ENCODE data around the gene ATXN2.

ATXN2 gene

GRCh38 chr12:111448846-111449790 lies 150.0 kb downstream of the ATXN2 start:
- peak; percentile 14 for DNase-seq

GRCh38 chr12:111448266-111448830 lies 150.8 kb downstream of the ATXN2 start:
- DNase-seq: peak; percentile 22

- peak; percentile 22 for DNase-seq
Measured at GRCh38 chr12:111447571-111448265, 151.4 kb downstream of the ATXN2 start.

- peak; percentile 21 for DNase-seq
Measured at GRCh38 chr12:111446631-111447570, 152.2 kb downstream of the ATXN2 start.

GRCh38 chr12:111445726-111446581 lies 153.2 kb downstream of the ATXN2 start:
- DNase-seq: peak; percentile 23

- DNase-seq: peak; percentile 88
Measured at GRCh38 chr12:111444925-111445725, 154.0 kb downstream of the ATXN2 start.

- peak; percentile 51 for DNase-seq
Measured at GRCh38 chr12:111444314-111444924, 154.7 kb downstream of the ATXN2 start.

GRCh38 chr12:111443586-111443985 lies 155.5 kb downstream of the ATXN2 start:
- DNase-seq: peak; percentile 73

GRCh38 chr12:111443086-111443485 lies 156.0 kb downstream of the ATXN2 start:
- peak; percentile 24 for DNase-seq

- peak; percentile 24 for DNase-seq
Measured at GRCh38 chr12:111442301-111443045, 156.6 kb downstream of the ATXN2 start.

GRCh38 chr12:111441107-111441928 lies 157.8 kb downstream of the ATXN2 start:
- DNase-seq: no peak

GRCh38 chr12:111440631-111441030 lies 158.5 kb downstream of the ATXN2 start:
- no peak for DNase-seq

GRCh38 chr12:111440152-111440551 lies 159.0 kb downstream of the ATXN2 start:
- DNase-seq: no peak

- no peak for DNase-seq
Measured at GRCh38 chr12:111439657-111440151, 159.4 kb downstream of the ATXN2 start.

- peak; percentile 77 for DNase-seq
Measured at GRCh38 chr12:111438481-111438880, 160.6 kb downstream of the ATXN2 start.

GRCh38 chr12:111437816-111438454 lies 161.2 kb downstream of the ATXN2 start:
- DNase-seq: no peak

- DNase-seq: no peak
Measured at GRCh38 chr12:111436811-111437210, 162.3 kb downstream of the ATXN2 start.

- DNase-seq: no peak
Measured at GRCh38 chr12:111436266-111436665, 162.8 kb downstream of the ATXN2 start.
